ENCODE results near the gene FBH1.
"Not testable (repeated sequence)": the region's sequence is repeated elsewhere in the genome, so short reads cannot be mapped to it uniquely, and the experiment has no call there.

The FBH1 gene

GRCh38 chr10:5958077-5958476 lies 68.0 kb downstream of the FBH1 start:
- no peaks in the 10 kb centered on the region for H3K27me3 ChIP-seq
- no peak for DNase-seq
- TF ChIP-seq, protein P1, sequence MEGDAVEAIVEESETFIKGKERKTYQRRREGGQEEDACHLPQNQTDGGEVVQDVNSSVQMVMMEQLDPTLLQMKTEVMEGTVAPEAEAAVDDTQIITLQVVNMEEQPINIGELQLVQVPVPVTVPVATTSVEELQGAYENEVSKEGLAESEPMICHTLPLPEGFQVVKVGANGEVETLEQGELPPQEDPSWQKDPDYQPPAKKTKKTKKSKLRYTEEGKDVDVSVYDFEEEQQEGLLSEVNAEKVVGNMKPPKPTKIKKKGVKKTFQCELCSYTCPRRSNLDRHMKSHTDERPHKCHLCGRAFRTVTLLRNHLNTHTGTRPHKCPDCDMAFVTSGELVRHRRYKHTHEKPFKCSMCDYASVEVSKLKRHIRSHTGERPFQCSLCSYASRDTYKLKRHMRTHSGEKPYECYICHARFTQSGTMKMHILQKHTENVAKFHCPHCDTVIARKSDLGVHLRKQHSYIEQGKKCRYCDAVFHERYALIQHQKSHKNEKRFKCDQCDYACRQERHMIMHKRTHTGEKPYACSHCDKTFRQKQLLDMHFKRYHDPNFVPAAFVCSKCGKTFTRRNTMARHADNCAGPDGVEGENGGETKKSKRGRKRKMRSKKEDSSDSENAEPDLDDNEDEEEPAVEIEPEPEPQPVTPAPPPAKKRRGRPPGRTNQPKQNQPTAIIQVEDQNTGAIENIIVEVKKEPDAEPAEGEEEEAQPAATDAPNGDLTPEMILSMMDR (IDR thresholded peaks at IDR 0.05; ENCODE audit: low read depth, low read length): no peak

DNA sequence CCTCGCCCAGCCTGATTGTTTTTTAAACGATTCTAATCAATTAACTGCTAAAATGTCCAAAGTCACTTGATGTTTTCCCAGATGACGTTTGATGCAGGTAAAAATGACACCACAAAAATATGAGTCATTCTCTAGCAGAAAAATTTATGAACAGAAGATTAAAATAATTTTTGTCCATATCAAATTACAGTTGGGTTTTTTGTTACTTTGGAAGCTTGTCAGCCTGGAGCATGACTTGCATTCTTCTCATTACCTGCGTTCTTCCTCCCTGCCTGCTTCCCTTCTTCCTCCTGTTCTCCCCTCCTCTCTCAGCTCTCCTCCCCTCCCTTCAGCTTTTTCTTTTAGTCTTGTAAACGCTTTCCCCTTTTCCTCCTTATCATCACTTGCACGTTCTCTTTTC lies 68.6 kb downstream of the FBH1 start:
- Histone ChIP-seq H3K4me1 (no peaks in the 10 kb centered on the region), H3K4me3 (ENCODE audit: low read depth, low read length) (no peak overlapping the region), H3K9me3 (no peaks in the 10 kb centered on the region), H3K27me3 (no peaks in the 10 kb centered on the region), H3K36me3 (no peaks in the 10 kb centered on the region)
- no peak for DNase-seq
- TF ChIP-seq, protein P1 (IDR thresholded peaks at IDR 0.05; ENCODE audit: low read depth, low read length): no peak

More at GRCh38 chr10:5958077-5958476, 68.0 kb downstream of the FBH1 start:
- Histone ChIP-seq H3K9me3 (no peaks in the 10 kb centered on the region), H3K4me1 (no peaks in the 10 kb centered on the region), H3K4me3 (ENCODE audit: low read depth, low read length) (no peak overlapping the region), H3K36me3 (no peaks in the 10 kb centered on the region)

GRCh38 chr10:5959142-5959541 lies 69.1 kb downstream of the FBH1 start:
- TF ChIP-seq, protein P1 (IDR thresholded peaks at IDR 0.05; ENCODE audit: low read depth, low read length): no peak
- no peaks in the 10 kb centered on the region for H3K27me3 ChIP-seq

GRCh38 chr10:5959581-5960069 lies 69.6 kb downstream of the FBH1 start:
- Histone ChIP-seq H3K4me1 (no peaks in the 10 kb centered on the region), H3K36me3 (no peaks in the 10 kb centered on the region), H3K4me3 (ENCODE audit: low read depth, low read length) (no peak overlapping the region), H3K9me3 (no peaks in the 10 kb centered on the region), H3K27me3 (no peaks in the 10 kb centered on the region)
- DNase-seq: no peak
- TF ChIP-seq, protein P1 (IDR thresholded peaks at IDR 0.05; ENCODE audit: low read depth, low read length): no peak

More at GRCh38 chr10:5959142-5959541, 69.1 kb downstream of the FBH1 start:
- no peaks in the 10 kb centered on the region for H3K4me1 ChIP-seq
- no peak overlapping the region for H3K4me3 ChIP-seq (ENCODE audit: low read depth, low read length)
- no peak for DNase-seq
- H3K36me3 ChIP-seq: no peaks in the 10 kb centered on the region
- no peaks in the 10 kb centered on the region for H3K9me3 ChIP-seq

GRCh38 chr10:5960070-5960972 lies 70.3 kb downstream of the FBH1 start:
- Histone ChIP-seq H3K27me3 (no peaks in the 10 kb centered on the region), H3K9me3 (no peaks in the 10 kb centered on the region), H3K4me3 (ENCODE audit: low read depth, low read length) (no peak overlapping the region), H3K36me3 (no peaks in the 10 kb centered on the region), H3K4me1 (no peaks in the 10 kb centered on the region)
- DNase-seq: no peak
- TF ChIP-seq, protein P1 (IDR thresholded peaks at IDR 0.05; ENCODE audit: low read depth, low read length): no peak

GRCh38 chr10:5960973-5961275 lies 70.9 kb downstream of the FBH1 start:
- not testable (repeated sequence) for DNase-seq; H3K4me3 ChIP-seq (ENCODE audit: low read depth, low read length); H3K27me3 ChIP-seq

More at GRCh38 chr10:5960973-5961275, 70.9 kb downstream of the FBH1 start:
- not testable (repeated sequence) for H3K4me1 ChIP-seq, H3K9me3 ChIP-seq, H3K36me3 ChIP-seq

Measured in BE2C (cell line).